ENCODE data around the gene PRRC2B. TPM values are rescaled to one million over a fixed set of nuclear protein-coding genes. Genes with fewer than 3 reads are reported as not detected.
"Not testable (repeated sequence)": the region's sequence is repeated elsewhere in the genome, so short reads cannot be mapped to it uniquely, and the experiment has no call there.

The PRRC2B gene
- total RNA-seq, 1 experiment from 2014 or later, result 200 TPM

DNA sequence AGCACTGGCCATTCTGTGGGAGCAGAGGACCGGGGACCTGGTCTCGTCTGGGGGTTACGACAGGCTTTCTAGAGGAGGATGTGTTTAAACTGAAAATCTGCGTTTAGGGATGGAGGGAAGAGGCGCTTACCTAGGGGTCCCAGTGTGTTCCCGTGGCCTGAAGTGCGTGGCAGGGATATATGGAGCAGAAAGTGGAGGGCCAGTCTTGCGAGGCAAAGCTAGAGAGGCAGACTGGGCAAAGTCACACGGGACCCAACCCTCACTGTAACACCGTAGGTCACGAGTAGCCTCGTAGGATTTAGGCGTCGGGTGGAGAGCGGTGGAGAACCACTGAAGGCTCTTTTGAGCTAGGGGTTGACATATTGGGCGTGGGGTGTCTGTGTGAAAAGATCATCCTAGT lies 76.1 kb downstream of the PRRC2B start:
- Histone ChIP-seq H3K27me3 (ENCODE audit: control insufficient read depth, insufficient read depth, low read length) (no peaks in the 10 kb centered on the region), H3K27ac (ENCODE audit: low read length) (no peak overlapping the region), H3K4me3 (ENCODE audit: low read depth in 2 of 2, low read length in 2 of 2) (no peak overlapping the region), H3K4me1 (ENCODE audit: control insufficient read depth, insufficient read depth, low read length) (no peaks in the 10 kb centered on the region), H3K9me3 (ENCODE audit: control insufficient read depth, insufficient read depth, low read depth, low read length) (no peaks in the 10 kb centered on the region), H3K36me3 (ENCODE audit: control insufficient read depth, insufficient read depth, low read length) (peaks cover 28% of the 10 kb centered on the region)
- ChIA-PET POLR2A (no interaction called here), CTCF (no interaction called here)
- DNase-seq (ENCODE audit: low read depth, low spot score) (no peak), ATAC-seq (no peak)
- BruUV-seq (replicated peaks), result no TSS peak
- no peak for TF ChIP-seq TCF7L2 (IDR thresholded peaks at IDR 0.05; ENCODE audit: low read depth, low read length)
- TF ChIP-seq, protein P1, sequence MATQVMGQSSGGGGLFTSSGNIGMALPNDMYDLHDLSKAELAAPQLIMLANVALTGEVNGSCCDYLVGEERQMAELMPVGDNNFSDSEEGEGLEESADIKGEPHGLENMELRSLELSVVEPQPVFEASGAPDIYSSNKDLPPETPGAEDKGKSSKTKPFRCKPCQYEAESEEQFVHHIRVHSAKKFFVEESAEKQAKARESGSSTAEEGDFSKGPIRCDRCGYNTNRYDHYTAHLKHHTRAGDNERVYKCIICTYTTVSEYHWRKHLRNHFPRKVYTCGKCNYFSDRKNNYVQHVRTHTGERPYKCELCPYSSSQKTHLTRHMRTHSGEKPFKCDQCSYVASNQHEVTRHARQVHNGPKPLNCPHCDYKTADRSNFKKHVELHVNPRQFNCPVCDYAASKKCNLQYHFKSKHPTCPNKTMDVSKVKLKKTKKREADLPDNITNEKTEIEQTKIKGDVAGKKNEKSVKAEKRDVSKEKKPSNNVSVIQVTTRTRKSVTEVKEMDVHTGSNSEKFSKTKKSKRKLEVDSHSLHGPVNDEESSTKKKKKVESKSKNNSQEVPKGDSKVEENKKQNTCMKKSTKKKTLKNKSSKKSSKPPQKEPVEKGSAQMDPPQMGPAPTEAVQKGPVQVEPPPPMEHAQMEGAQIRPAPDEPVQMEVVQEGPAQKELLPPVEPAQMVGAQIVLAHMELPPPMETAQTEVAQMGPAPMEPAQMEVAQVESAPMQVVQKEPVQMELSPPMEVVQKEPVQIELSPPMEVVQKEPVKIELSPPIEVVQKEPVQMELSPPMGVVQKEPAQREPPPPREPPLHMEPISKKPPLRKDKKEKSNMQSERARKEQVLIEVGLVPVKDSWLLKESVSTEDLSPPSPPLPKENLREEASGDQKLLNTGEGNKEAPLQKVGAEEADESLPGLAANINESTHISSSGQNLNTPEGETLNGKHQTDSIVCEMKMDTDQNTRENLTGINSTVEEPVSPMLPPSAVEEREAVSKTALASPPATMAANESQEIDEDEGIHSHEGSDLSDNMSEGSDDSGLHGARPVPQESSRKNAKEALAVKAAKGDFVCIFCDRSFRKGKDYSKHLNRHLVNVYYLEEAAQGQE (IDR thresholded peaks at IDR 0.05; ENCODE audit: insufficient read depth in 1 of 2, low read depth in 2 of 2, low read length in 1 of 2), result no peak
- no peak for TF ChIP-seq SIN3A (IDR thresholded peaks at IDR 0.05; ENCODE audit: borderline replicate concordance, insufficient read depth, low read depth, low read length)
- TF ChIP-seq, protein P2, sequence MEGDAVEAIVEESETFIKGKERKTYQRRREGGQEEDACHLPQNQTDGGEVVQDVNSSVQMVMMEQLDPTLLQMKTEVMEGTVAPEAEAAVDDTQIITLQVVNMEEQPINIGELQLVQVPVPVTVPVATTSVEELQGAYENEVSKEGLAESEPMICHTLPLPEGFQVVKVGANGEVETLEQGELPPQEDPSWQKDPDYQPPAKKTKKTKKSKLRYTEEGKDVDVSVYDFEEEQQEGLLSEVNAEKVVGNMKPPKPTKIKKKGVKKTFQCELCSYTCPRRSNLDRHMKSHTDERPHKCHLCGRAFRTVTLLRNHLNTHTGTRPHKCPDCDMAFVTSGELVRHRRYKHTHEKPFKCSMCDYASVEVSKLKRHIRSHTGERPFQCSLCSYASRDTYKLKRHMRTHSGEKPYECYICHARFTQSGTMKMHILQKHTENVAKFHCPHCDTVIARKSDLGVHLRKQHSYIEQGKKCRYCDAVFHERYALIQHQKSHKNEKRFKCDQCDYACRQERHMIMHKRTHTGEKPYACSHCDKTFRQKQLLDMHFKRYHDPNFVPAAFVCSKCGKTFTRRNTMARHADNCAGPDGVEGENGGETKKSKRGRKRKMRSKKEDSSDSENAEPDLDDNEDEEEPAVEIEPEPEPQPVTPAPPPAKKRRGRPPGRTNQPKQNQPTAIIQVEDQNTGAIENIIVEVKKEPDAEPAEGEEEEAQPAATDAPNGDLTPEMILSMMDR (IDR thresholded peaks at IDR 0.05), result no peak
- no peak for TF ChIP-seq POLR2AphosphoS5 (IDR thresholded peaks at IDR 0.05; ENCODE audit: low read depth, low read length)
- intact Hi-C loops (cut with micrococcal nuclease; ENCODE audit: unreplicated experiment) (no loop called here), in situ Hi-C loops (cut with HindIII; ENCODE audit: low pct_unique_long_range_greater_than_20kb, low sequenced_read_pairs) (no loop called here)

DNA sequence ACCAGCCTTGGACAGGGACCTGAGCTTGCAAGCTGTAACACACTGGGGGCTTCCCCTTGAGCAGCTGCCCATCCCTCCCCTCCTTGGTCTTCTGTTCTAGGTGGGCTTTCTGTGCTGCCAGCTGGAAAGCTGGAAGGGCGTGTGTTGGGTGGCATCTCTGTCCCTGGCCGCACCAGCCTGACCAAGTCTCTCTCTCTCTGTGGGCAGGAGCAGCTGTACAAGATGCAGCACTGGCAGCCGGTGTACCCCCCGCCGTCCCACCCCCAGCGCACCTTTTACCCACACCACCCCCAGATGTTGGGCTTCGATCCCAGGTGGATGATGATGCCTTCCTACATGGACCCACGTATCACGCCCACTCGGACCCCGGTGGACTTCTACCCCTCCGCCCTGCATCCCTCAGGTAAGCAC lies 76.7 kb downstream of the PRRC2B start:
- DNase-seq (ENCODE audit: low read depth, low spot score) (no peak), ATAC-seq (no peak)
- BruUV-seq (replicated peaks), result no TSS peak
- no peak overlapping the region for H3K4me3 ChIP-seq (ENCODE audit: low read depth in 2 of 2, low read length in 2 of 2)
- ChIA-PET CTCF (no interaction called here), POLR2A (no interaction called here)
- TF ChIP-seq TCF7L2 (IDR thresholded peaks at IDR 0.05; ENCODE audit: low read depth, low read length) (no peak), POLR2AphosphoS5 (IDR thresholded peaks at IDR 0.05; ENCODE audit: low read depth, low read length) (no peak), SIN3A (IDR thresholded peaks at IDR 0.05; ENCODE audit: borderline replicate concordance, insufficient read depth, low read depth, low read length) (no peak)
- TF ChIP-seq, protein P2 (IDR thresholded peaks at IDR 0.05), result no peak
- TF ChIP-seq, protein P1 (IDR thresholded peaks at IDR 0.05; ENCODE audit: insufficient read depth in 1 of 2, low read depth in 2 of 2, low read length in 1 of 2), result no peak
- no peaks in the 10 kb centered on the region for H3K4me1 ChIP-seq (ENCODE audit: control insufficient read depth, insufficient read depth, low read length)
- in situ Hi-C loops (cut with HindIII; ENCODE audit: low pct_unique_long_range_greater_than_20kb, low sequenced_read_pairs) (no loop called here), intact Hi-C loops (cut with micrococcal nuclease; ENCODE audit: unreplicated experiment) (no loop called here)
- H3K27me3 ChIP-seq (ENCODE audit: control insufficient read depth, insufficient read depth, low read length), result no peaks in the 10 kb centered on the region
- H3K27ac ChIP-seq (ENCODE audit: low read length), result no peak overlapping the region
- H3K9me3 ChIP-seq (ENCODE audit: control insufficient read depth, insufficient read depth, low read depth, low read length), result no peaks in the 10 kb centered on the region
- H3K36me3 ChIP-seq (ENCODE audit: control insufficient read depth, insufficient read depth, low read length), result peaks cover 27% of the 10 kb centered on the region

DNA sequence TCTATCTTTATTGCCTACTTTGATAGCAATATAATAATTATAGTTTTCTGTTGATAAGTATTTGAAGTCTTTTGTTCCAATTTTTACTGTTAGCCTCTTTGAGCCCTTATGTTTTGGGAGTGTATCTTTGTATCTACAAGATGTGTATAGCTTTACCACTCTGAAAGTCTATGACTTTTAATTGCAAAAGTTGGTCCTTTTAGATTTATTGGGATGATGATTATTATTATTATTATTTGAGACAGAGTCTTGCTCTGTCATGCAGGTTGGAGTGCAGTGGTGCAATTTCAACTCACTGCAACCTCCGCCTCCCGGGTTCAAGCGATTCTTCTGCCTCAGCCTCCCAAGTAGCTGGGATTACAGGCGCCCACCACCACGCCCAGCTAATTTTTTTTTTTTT lies 78.2 kb downstream of the PRRC2B start:
- intact Hi-C loops (cut with micrococcal nuclease; ENCODE audit: unreplicated experiment); DNase-seq (ENCODE audit: low read depth, low spot score); H3K9me3 ChIP-seq (ENCODE audit: control insufficient read depth, insufficient read depth, low read depth, low read length); in situ Hi-C loops (cut with HindIII; ENCODE audit: low pct_unique_long_range_greater_than_20kb, low sequenced_read_pairs); H3K4me3 ChIP-seq (ENCODE audit: low read depth in 2 of 2, low read length in 2 of 2); H3K4me1 ChIP-seq (ENCODE audit: control insufficient read depth, insufficient read depth, low read length); H3K27ac ChIP-seq (ENCODE audit: low read length); BruUV-seq (replicated peaks); CTCF ChIA-PET; POLR2A ChIA-PET; ATAC-seq; H3K27me3 ChIP-seq (ENCODE audit: control insufficient read depth, insufficient read depth, low read length): not testable (repeated sequence)
- H3K36me3 ChIP-seq (ENCODE audit: control insufficient read depth, insufficient read depth, low read length), result peaks cover 27% of the 10 kb centered on the region

All from Panc1 (cell line).